HG03066 (cell line): ENCODE results near the gene LRP5.

Source experiments
- ATAC-seq: cut with Tn5 transposase; IDR thresholded peaks from one replicate; pipeline ENCODE4 v1.9.1; 2021; ENCODE audit warnings: low read depth; ENCODE audit not compliant: unreplicated experiment

LRP5 gene

DNA sequence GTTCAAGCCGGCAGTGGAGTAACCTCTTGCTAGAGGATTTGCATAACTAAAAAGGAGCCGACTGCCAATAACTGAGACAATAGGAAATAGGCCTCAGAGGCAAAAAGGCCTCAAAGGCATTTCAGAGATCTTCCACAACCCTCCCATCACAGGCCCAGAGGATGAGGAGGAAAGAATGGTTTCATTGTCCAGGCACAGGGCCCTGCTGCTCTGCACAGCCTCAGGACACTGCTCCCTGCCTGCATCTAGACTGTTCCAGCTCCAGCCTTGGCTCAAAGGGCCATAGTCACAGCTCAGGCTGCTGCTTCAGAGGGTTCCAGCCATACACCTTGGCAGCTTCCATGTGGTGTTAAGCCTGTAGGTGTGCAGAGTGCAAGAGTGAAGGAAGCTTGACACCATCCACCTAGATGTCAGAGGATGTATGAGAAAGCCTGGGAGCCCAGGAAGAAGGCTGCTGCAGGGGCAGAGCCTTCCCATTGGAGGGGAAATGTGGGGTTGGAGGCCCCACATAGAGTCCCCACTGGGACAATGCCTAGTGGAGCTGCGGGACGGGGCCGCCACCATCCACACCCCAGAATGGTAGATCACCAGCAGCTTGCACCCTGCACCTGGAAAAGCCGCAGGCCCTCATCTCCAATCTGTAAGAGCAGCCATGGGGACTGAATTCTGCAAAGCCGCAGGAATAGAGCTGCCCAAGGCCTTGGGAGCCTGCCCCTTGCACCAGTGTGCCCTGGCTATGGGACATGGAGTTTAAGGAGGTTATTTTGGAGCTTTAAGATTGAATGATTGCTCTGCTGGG lies 8.2 kb upstream of the LRP5 start:
- no peak for ATAC-seq

DNA sequence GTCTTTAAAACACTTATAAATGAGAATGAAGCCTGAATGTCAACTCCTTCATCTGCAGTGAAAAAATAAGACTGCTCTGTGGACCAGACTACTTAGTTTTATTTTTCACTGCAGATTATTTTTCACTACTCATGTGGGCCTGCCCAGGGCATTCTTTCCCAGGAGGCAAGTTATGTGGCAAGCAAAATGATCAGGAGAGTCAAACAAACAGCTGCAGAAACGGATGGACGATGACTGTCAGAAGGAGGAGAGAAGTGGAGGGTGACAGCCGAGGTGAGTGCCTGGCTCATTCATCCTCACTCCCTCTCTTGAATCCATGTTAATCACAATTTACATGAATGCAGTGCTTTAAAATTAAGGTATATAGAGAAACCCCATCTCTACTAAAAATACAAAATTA lies 5.8 kb upstream of the LRP5 start:
- no peak for ATAC-seq

DNA sequence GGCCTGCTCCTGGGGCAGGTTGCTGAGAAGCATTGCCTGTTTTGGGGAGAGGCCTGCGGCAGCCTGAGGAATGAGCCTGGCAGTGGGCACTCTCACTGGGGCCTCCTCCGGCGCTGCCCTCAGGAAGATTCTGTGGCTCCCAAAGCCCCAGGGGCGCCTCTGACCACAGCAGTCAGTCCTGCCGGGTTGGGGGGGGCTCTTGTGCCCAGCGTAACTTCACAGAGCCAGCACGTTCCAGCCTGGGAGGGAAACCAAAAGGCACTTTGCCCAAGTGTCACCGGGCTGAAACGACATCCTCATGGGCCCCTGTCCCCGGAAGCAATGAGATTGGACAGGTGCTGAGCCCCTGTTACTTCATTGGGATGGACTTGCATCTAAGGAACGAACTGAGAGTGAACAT lies 4.3 kb upstream of the LRP5 start:
- ATAC-seq, result no peak

DNA sequence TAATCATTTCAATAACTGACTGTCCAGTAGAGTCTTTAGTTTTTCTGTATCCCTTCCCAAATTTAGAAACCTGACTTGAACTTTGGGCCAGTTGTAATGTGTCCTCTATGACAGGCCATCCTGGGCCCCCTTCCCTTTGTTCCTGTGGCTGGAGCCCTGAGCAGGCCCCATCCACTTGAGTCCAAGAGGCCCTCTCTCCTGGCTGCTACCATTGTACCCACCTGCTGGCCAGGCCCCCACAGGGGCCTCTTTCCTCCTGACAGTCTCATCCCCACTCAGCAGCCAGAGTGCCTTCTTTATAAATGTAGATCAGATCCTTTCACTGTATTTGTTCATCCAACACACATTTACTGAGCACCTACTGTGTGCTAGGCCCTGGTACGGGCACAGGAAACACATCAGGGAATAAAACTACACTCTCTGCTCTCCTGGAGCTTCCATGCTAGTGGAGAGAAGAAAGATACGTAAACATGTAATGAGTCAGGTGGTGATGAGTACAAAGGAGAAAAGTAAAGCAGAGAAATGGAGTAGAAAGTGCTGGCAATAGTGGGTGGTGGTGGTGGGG lies 2.7 kb upstream of the LRP5 start:
- no peak for ATAC-seq

DNA sequence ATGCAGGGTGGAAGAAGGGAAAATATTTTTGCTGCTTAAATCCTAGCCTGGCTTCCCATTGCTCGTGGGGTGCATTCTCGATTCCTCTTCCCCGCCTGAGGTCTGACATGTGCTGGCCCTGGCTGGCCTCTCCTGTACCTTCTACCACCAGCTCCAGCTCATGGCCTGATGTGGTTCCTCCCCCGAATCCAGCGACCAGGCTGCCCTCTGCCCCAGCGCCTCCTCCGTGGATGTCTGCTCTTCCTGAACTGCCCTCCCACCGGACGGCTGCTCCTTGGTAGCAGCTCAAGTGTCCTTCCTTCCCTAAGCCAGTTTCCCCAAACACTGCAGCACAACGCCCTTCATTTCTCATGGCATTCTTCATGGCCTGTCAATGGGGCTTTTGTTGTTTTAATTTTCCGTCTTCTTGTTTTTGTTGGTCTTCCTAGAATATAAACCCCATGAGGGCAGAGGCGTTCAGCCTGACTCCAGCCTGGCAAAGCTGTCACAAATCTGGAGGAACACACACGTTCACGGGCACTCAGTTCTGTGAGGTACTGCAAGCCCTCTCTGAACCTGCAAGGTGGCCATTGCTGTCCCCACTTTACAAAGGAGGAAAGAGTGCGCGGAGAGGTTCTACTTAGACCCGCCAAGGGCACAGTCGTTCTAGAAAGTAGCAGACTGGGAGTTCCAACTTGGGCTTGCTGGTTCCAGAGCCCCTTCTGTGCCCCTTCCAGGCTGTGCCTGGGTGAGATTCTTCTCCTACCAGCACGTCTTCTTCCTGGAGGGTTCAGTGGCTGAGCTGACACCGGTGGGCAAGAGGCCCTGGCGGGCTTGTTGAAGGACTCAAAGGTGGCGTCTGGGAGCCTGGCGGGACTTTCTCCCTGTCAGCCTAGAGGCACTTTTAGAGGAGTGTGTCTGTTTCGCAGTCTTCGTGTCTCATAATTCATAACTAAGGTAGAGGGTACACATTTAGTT lies 953 bp upstream of the LRP5 start:
- no peak for ATAC-seq

DNA sequence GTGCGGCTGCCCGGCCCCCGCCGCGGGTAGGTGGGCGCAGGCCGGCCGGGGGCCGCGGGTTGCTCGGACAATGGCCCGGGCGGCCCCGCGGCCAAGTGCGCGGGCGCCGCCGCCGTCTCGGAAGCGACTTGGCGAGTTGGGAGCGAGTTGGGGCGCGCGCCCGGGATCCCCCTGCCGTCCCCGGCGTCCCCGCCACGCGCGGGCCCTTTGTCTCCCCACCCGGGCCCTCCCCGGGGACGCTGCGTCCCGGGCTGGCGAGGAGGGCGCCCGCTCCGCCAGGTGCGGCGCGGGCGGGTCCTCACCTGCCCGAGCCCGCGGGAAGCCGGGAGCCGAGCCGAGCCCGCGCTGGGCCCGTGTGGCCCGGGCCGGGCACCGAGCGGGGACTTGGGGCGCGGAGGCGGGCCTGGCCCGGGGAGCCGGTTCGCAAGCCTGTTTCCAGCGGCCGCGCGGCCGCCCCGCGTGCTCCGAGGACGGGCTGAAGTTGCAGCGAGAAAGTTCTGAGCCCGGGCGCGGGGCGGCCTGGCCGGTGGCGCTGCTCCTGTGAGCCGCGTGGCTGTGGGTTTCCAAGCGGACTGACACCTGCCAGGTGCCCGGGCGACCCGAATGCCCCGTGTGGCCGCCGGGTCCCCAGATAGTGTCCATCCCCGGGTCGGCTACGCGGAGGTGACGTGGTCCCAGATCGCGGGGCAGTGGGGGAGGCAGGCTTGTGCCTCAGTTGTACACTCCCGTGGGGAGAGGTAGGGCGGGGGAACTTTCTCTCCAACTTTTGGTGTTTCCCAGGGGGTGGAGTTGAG lies 586 bp downstream of the LRP5 start:
- ATAC-seq, result no peak

DNA sequence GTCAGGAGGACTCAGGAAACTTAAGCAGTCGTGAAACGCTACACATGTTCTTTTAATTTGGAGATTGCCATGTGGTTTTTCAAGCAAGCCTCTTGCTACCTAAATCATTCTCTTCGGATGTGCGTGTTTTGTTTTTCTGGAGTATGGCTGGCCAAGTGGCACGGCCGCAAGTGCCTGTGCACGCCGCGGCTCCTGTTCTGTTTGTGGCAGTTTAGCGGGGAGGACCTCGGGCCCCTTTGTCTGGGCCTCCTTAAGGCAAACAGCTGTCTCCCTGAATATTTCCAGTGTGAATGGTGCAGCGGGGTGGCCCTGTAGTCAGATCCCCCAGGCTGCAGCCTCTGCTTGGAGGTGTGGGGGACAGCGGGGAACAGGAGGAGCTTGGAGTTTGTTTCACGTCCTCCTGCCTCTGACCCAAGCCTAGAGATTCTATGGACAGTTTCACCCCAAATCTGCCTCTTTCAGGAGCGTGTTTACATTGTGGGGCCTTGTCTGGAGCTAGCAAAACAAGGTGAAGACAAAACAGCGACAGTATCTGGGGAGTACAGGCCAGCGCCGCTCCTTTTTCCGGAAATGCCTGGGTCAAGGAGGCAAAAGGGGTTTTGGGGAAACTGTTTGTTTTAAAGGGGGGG lies 1.3 kb downstream of the LRP5 start:
- ATAC-seq, result no peak

DNA sequence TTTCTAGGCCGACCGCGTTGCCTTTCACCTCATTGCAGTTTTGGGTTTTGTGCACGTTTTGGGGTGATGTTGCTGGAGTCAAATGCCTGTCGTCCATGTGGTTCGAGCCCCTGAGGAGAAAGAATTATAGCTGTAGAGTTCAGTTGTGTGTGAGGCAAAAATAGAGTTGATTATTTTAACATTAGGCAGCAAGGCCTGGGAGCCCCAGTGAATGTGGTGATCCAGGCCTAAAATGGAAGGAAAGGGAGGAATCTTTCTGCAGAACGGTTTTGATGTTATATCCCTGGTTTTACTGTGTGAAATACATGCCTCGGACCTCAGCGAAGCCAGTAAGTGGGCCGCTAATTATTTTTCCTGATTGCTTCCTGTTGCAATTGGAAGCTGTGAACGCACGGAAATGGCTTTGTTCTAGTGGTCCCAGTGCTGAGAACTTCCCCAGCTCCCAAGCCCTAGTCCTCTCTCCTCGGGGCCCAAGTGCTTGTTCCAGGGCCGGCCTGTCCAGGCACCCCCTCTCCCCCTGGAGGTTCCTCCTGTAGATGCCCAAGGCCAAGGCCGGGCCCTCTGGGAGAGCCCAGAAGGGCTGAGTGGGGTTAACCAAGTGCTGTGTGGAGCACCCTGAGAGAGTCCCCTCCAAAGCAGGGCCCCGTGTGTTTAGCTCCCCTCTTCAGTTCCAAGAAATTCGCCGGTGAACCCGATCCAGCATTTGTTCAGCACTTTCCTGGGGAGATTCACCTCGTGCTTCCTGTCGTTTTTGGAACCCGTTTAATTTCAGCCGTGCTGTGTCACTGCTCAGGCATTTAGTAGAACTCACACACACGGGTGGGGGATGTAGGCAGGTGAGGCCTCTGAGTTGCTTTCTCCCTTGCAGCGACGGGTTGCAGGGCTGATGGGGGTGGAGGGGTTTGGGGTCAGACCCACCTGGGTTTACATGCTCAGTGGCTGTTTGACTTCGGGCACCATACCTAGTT lies 2.1 kb downstream of the LRP5 start:
- no peak for ATAC-seq

DNA sequence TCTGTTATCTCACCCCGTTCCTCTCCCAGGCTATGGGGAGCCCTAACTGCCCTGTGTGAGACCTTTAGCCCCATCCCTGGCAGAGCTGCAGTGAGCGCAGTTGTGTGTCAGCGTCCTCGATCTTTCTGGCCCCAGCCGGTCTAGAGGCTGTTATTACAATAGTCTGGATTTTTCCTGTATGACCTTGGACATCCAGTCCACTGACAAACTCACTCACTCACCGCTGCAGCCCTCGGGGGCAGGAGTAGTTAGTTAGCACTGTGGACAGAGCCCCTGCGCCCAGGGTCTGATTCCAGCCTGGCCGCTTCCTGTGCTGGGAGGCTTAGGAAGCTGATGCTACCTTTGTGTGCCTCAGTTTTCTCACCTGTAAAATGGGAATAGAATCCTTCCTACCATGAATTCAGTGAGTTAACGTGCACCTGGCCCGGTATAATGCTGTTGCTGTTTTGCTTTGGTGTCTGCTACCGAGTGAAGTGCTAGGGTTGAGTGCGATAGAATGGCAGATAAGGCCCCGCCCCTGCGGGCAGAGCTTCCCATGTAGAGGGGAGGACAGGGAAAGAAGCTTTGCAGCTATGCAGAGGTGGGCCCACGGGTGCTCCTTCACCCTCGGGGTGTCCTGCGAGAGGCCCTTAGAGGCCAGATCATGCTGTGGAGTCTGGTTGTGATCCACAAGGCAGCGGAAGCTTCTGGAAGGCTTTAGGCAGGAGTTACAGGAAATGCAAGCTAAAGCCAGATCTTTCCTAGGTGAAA lies 3.0 kb downstream of the LRP5 start:
- no peak for ATAC-seq

DNA sequence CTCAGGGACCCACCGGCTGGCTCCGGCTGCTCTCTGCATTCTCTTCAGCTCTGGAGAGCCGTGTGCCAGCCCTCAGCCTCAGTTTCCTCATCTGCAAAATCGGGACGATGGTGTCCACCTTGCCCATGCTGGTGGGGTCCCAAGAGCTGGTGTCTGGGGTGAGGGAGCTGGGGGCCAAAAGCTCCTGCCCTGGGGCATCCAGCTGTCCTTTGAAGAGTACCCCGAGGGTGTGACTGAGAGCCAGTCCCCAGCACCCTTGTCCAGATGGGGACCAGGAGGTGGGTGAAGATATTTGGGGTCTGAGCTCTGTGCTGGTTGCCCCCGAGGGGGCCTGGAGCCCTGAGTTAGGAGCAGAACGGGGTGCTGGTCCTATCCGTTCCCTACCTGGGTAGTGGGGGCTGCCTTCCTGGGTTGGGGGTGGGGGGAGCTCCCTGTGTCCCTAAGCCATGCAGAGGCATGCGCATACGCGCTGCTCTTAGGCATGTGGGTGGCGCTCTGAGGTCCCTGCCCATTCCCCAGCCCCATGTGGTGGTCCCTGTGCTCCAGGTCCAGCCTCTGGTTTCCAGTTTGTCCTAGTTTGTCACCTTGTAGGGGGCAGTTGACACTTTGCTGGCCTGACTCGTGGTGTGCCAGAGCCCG lies 4.9 kb downstream of the LRP5 start:
- no peak for ATAC-seq

DNA sequence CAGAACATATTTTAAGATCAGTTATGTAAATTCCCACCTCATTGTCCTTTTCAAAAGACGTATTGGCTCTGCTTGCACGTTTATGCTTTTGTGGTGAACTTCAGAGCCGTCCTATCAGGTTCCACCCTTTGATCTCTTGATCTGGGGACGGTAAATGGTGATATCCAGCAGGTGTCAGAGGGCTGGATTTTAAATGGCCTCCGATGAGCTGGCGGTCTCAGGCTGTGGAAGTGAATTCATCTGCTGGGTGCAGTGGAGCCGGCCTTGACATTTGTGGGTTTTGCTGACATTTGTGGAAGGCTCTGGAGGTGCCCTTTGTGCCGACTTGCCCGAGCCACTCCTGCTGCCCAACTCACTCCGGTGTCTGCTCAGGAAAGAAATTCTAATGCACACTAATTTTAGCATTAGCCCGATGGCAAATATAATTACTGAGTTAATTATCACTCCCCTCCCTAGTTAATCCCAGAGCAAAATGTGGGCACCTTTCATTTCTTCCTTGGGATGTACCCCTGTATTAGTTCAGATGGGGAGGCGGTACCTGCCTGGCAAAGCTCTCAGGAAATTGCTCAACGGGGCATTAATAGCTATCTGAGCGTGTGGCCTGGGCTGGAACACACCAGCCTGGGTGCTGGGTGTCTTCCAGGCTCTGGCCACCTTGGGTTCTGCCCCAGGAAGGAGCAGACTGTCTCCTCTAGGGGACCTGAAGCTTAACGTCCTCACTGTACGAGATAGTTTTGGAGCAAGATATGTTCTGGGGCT lies 9.1 kb downstream of the LRP5 start:
- no peak for ATAC-seq

DNA sequence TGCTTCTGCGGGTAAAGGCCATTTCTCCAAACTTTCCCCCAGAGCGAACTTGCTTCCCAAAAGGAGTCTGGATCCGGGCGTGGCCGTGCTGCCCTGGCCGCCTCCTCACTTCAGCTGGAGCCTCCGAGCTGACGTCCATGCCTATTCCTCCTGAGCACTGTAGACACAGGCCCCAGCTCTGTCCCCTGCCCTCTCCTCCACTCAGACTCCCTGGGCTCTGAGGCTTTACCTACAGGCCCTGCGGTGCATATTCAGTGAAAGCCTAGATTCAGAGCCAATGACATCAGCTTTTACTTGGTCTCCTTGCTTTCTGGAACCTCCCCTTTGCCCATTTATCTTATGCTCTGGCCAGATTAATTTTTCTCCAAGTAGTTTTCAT lies 9.7 kb downstream of the LRP5 start:
- ATAC-seq, result no peak

DNA sequence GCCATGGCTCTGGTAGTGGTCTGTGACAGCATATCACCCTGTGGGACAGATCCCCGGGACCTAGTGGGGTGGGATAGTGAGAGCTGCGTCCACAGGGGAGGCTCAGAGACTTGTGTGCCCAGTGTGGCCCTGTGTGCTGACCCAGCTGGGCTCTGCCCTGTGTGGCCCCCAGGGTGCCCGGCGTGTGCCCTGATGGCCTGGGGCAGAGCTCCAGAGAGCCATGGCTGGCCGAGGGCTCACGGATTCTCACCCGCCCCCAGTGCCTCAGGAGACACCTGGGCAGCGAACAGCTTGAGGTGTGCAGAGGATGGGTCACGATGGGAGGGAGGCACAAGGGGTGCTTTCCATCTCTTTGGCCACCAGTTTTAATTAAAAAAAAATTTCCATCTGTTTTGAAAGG lies 11.8 kb downstream of the LRP5 start:
- no peak for ATAC-seq

DNA sequence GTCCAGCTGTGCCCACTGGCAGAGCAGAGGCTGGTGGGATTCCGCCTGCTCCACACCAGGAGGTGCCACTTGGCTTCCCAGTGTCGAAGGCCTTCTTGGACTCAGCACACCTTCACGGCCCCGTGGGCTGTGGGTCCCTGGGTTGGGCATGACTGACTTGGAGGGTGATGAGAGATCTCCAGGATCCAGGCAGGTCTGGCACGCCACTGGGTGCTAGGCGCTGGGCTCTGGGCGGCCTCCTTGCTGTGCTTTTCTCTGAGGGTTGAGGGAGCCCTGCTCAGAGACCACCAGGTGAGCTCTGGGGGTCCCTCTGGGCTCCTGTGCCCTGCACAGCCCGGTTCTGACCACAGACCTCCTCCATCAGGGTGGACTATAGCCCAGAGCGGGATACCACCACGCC lies 12.3 kb downstream of the LRP5 start:
- no peak for ATAC-seq

DNA sequence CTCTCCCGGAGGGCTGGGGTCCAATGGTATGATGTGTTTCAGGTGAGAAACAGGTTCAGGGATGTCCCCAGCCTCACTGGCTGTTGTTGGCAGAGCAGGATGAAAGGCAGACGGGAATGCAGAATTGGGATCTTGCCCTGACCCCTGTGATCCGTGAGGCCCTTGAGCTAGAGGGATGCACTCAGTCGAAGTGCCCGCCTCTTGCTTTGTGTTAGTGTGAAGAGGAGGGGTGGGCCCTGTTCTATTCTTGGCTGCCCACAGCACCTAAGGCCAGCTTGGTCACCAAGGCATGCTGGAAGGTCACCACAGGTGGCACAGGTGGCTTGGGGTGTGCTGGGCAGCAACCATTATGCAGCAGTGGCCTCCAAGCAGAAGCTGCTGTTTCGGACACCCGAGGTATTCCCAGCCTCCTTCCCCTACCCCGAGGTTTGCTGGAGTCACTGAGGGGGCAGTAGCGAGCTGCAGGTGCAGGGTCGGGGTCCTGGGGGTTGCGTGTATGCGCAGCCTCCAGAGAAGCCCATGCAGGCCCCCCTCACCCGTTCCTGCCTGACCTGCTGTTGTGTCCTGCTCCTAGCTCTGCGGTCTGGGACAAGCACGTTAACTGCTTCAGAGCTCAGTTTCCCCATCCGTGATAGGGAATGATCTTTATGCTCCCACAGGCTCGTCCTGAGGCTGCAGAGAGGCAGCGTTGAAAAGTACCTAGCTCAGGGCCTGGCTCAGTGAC lies 13.0 kb downstream of the LRP5 start:
- no peak for ATAC-seq

DNA sequence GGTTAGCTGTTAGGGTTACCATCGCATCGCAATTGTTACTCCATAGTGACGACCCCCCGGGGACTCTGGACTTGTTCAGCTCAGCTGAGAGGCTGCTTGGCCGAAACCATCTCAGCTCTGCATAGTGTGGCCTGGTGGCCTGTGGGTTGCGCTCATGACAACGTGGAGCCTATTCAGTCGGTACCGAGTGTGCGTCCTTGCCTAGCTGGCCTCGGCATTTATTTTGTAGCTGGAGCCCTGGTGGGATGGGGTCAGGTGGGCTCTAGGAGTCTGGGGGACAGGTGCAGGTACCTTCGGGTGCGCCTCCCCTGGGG lies 13.5 kb downstream of the LRP5 start:
- ATAC-seq, result no peak
